ENCODE results near the gene SH2D1B.
"Not testable (repeated sequence)": the region's sequence is repeated elsewhere in the genome, so short reads cannot be mapped to it uniquely, and the experiment has no call there.

The SH2D1B gene, protein sequence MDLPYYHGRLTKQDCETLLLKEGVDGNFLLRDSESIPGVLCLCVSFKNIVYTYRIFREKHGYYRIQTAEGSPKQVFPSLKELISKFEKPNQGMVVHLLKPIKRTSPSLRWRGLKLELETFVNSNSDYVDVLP

DNA sequence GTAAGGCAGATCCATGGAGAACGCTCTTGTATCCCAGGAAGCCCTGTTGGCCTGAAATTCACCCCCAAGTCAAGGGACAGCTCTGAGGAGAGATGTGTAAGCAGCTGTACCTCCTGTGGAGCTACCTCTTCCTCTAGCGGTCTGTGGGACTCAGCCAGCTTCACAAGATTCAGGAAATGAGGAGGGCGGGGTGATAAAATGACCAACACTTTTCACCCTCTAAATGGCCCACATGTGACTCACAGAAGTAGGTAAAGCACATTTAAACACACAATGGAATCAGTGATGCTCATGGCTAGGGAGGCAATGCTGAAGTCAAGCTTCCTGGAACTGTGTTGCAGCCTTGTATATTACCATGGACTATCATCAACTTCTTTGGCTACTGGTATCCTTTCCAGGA is at the start of gene SH2D1B:
TSS of gene SH2D1B (minus strand) at position 135 of the 400 bp plus-strand sequence. CDS start at position 15, 120 bp downstream.
- DNase-seq, result no peak

DNA sequence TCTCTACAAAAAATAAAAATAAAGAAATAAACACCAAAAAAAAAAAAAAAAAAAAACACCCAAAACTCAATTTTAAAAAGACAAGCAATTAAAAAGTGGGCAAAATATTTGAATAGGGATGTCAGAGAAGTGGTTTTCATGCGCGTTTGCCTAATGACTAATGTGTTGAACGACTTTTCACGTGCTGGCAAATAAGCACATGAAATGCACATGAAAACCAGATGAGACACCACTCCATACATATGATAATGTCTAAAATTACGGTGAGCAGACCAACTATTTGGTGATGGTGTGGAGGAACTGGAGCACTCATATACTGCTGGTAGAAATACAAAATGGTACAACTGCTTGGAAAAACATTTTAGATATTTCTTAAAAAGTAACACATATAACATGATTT is 46.3 kb upstream of the SH2D1B start:
- DNase-seq, result no peak

DNA sequence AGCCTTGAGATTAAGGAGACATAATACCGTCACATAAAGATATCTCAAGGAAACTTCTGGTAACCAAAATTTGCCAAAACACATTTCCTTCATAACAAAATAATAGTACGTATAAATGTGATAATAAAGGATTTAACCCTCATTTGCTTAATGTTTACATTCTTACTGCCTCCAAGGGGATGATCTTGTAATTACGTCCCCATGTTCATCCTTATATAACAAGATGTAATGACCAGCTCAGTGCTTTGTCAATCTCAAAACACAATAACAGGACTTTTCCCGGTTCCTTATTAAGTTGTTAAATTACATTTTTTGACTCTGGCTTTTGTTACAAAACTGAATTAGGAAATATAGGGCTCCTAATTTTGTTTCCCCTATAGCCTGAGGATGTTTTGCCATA is 44.4 kb upstream of the SH2D1B start:
- DNase-seq, result no peak

DNA sequence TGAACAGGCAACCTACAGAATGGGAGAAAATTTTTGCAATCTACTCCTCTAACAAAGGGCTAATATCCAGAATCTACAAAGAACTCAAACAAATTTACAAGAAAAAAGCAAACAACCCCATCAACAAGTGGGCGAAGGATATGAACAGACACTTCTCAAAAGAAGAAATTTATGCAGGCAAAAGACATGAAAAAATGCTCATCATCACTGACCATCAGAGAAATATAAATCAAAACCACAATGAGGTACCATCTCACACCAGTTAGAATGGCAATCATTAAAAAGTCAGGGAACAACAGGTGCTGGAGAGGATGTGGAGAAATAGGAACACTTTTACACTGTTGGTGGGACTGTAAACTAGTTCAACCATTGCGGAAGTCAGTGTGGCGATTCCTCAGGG is 42.4 kb upstream of the SH2D1B start:
- not testable (repeated sequence) for DNase-seq

DNA sequence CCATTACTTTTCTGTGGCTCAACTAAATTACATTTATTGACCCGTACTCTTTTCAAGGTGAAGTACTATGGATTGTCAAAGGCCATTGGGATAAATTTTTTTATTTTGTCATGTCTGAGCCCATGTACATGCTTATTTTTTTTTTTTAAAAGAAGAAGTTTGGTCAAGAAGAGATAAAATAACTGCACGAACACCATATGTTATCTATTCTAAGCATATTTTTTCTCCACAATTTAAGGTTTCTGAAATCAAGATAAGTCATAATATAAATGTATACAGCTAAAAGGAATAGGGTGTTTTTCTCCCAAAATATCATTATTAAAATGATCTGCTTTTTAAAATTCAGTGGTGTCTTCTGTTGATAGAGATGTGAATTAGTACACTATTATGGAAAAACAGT is 35.0 kb upstream of the SH2D1B start:
- DNase-seq, result no peak

DNA sequence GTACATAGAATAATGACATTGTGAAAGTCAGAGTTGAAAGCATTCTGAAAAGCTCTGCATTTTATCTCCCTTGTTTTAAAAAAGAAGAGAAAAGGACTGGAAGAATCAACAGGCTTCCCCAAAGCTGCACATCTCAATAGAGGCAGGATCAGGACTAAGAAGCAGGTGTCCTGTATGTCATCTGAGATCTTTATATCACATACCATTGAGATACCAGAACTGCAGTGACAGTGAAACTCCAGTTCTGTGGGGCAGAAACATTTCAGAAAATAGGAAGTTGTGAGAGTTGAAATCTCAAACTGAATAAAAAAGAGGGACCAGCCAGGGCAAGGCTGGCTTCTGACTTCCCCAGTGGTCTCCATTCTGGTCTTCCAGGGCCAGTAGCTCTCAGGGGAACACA is 33.0 kb upstream of the SH2D1B start:
- DNase-seq, result no peak

DNA sequence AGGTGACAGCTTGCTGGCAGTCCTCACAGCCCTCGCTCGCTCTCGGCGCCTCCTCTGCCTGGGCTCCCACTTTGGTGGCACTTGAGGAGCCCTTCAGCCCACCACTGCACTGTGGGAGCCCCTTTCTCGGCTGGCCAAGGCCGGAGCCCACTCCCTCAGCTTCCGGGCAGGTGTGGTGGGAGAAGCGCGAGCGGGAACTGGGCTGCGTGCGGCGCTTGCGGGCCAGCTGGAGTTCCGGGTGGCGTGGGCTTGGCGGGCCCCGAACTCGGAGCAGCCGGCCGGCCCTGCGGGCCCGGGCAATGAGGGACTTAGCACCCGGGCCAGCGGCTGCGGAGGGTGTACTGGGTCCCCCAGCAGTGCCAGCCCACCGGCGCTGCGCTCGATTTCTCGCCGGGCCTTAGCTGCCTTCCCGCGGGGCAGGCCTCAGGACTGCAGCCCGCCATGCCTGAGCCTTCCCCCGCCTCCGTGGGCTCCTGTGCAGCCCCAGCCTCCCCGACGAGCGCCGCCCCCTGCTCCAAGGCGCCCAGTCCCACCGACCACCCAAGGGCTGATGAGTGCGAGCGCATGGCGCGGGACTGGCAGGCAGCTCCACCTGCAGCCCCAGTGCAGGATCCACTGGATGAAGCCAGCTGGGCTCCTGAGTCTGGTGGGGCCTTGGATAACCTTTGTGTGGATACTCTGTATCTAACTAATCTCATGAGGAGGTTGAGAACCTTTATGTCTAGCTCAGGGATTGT is 21.2 kb upstream of the SH2D1B start:
- DNase-seq, result not testable (repeated sequence)

DNA sequence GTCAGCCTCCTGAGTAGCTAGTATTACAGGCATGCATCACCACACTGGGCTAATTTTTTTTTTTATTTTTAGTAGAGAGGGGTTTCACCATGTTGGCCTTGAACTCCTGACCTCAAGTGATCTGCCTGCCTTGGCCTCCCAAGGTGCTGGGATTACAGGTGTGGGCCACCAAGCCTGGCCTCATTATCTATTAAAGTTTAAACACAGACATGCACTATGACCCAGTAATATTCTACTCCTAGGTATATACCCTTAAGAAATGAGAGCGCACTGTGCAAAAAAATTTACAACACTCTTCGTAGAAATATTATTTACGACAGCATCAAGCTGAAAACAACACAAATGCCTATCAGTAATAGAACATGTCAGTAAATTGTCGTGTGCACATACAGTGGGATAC is 18.6 kb upstream of the SH2D1B start:
- no peak for DNase-seq

DNA sequence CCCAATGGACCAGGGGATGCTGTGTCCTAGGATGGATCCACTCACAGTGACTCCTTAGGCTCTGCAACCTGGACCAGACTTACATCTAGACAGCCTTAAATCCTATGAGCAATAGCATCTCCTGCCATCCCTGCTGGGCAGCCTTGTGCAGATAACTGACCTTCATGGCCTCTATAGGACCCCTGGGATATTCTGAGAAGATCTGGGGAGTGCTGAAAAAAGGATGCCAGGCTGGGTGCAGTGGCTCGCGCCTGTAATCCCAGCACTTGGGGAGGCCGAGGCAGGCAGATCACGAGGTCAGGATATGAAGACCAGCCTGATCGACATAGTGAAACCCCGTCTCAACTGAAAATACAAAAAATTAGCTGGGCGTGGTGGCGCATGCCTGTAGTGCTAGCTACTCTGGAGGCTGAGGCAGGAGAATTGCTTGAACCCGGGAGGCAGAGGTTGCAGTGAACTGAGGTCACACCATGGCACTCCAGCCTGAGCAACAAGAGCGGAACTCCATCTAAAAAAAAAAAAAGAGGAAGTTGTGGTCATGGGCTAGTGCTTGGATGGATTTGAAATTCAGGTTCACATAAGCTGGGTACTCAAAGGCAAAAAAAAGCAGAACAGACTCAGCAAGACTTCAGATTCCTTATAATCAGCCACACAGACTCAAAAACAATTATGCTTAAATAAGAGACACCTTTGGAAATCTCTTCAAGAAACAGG is 10.9 kb upstream of the SH2D1B start:
- DNase-seq, result no peak

DNA sequence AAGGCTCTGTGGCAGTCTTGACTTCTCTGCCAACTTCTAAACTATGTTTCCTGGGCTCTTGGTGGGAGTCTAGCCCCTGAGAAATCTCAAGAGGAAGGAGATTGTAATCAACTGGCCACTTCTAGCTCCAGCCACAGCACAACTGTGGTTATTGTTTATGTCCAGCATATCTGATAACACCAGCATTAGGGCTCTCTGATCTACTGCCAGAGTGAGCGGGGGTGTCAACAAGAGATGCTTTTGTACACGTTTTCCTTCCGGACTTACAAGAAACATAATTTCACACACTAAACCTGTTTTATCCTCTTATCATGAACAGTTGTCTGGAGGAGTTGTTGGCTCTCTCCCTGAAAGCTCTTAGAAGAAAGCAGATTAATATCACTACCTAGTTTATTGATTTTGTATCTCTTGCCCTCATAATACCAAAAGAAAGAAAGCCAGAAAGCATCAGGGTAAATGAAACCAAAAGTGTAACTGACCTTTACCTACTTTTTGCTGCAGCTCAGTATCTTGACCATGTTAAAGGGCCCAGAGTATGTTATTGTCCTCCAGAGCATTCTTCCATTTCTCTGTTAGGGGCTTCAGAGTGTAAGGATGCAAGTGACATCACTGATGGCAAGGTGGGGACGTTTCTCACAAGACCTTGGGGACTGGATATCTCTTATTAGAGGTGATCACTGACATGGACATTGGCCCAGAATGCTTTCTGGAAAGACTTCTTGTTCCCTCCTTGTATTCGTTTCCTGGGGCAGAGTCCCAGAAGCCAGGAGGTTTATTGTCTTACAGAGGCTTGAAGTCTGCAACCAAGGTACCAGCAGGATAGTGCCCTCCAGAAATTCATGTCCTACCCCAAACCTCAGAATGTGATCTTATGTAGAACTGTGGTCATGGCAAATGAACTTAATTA is 9.6 kb upstream of the SH2D1B start:
- no peak for DNase-seq

DNA sequence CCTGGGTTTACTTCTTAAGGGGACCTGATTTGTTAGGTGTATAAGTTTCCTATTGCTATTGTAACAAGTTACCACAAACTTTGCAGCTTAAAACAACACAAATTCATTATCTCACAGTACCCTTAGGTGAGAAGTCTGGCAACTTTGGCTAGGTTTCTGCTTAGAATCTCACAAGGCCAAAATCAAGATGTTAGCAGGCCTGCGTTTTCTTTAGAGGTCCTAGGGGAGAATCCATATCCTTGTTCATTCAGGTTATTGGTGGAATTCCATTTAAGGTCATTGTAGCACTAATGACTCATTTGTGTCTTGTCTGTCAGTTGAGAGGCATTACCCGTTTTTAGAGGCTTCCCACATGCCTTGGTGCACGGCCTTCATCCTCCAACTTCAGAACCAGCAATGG is 8.2 kb upstream of the SH2D1B start:
- no peak for DNase-seq

DNA sequence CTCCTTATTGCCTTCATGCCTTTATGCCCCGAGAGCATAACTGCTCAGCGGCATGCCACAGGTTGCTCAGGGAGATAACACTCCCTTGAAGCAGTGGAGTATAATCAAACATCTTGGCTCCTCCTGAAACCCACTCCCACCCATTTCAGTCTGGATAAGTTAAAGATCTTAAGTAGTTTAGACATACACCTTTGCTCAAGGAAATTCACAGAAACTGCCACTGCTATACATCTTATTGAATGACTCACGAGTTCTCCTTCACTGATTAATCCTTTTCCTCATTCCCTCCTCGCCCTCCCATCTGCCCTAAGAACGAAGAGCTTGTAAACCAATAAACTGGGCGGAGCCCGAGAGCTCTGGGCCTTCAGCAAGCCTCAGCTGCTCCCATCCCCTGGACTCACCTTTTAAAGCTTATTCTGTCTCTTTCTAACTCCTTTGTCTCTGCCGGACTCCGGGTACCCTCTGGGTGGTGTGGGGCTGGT is 7.6 kb upstream of the SH2D1B start:
- not testable (repeated sequence) for DNase-seq

DNA sequence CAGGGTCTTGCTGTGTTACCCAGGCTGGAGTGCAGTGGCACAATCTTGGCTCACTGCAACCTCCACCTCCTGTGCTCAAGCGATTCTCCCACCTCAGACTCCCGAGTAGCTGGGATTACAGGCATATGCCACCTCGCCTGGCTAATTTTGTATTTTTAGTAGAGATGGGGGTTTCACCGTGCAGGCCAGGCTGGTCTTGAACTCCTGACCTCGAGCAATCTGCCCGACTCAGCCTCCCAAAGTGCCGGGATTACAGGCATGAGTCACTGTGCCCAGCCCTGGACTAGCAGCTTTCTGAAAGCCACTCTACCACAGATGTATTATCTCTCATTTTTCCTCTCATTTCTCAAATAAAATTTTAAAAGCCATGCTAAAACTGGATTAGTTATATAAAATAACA is 6.6 kb upstream of the SH2D1B start:
- DNase-seq, result not testable (repeated sequence)

DNA sequence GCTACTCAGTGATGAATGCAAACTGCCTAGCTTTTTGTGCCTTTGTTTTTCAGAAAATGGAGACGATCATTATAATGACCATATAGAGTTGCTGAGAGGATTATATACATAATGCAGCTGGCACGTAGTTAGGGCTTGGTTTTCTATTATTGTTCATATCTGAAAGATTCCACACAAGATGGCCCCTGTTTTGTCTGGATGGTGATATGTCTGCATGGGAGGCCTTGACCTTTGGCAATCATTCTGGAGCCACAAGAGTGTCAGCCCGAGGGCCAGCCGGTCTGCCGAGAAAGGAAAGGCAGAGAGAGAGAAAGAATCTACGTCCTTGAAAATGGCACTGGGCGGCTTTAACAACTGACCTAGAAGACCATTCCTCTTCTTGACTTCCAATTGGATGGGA is 5.7 kb upstream of the SH2D1B start:
- no peak for DNase-seq

DNA sequence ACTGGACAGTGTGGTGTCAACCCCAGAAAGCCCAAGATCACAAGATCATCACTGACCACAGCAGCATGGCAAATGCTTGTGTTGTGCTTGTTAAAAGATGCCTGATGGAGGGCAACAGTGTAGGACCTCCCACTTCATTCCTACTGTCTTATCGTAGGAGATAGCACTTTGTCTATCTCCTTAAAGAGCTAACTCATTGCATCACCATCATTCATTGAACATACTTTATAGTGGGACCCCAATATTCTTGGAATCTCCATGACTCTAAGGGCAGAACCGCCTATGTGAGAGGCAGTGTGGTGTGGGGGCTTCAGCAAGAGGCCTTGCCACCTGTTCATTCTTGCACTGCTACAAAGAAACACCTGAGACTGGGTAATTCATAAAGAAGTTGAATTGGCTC is 5.0 kb upstream of the SH2D1B start:
- no peak for DNase-seq

DNA sequence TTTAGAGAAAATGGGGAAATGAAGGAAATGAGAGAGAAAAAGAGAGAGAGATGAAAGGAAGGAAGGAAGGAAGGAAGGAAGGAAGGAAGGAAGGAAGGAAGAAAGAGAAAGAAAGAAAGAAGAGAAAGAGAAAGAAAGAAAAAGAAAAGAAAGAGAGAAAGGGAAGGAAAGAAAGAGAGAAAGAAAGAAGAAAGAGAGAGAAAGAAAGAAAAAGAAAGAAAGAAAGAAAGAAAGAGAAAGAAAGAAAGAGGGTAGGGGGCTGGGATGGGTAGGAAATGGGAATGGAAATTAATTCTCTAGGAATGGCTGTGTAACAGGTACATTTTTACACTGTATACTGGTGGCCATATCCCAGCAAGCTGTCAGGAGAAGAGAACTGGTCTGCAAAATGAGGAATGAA is 4.3 kb upstream of the SH2D1B start:
- no peak for DNase-seq

DNA sequence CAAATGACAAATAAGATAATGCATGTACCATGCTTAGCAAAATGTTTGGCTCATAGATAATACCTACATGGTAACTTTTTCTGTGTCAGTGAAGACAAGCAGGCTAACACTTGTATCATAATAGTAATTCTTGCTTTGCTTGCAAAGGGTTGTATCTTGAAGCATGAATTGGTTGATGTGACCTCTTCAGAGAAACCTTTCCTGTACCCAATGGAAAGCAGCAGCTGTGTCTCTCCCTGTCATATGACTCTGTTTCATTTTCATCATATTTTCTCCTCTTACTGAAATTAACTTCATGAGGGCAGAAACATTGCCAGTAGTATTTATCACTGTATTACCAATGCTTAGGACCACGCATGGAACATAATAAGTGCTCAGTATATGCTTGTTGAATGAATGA is 4.4 kb downstream of the SH2D1B start:
- no peak for DNase-seq

DNA sequence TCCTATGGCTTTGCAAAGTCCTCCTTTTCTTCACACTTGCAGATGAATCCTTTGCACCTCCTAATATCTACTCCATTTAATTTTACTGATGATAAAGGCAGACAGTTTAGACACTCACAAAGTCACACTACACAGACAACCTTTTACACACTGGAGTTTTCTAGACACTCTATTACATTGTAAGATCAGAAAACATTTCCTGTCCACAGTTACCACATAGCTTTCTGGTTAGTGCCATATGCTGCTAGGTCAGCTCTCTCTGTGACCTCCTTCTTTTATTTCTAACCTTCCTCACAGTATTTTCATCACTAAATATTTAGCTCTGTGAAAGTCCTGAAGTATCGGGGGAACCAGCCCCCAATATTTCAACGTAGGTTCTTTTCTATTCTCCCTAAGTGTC is 5.1 kb downstream of the SH2D1B start:
- no peak for DNase-seq

DNA sequence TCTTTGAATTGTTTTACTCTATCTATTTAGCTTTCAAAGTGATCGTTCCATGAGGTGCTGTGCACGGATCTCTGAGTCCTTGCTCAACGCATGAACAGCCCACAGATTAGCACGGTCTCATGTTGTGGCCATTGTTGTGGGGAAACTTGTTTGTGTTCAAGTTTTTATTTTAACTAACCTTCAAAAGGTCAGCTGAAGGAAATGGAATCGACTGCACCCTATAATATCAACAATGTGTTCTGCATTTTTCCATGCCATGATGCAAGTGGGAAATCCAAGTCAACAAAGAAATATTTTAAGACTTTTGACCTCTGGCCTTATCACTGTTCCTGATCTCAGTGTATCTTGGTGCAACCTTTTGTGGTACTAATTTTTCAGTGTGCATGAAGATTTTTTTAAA is 6.1 kb downstream of the SH2D1B start:
- DNase-seq, result no peak

DNA sequence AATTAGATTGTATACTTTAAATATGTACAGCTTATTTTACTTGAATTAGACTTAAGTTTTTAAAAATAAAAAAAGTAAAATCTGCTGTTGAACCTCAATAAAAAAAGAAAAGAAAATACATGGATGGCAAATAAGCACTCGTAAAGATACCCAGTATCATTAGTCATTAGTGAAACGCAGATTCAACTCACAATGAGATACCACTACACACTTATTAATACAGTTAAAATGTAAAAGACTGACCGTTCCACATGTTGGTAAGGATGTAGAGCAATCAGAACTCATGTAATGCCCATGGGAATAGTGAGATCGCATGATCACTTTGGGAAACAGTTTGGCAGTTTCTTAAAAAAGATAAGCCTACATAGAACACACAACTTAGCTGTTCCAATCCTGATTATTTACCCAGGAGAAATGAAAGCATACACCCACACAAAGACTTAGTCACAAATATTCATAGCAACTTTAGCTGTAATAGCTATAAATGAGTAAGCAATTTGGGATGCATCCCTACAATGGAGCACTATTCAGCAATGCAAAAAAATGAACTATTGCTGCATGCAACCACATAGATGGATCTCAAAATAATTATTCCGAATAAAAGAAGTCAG is 7.3 kb downstream of the SH2D1B start:
- no peak for DNase-seq

DNA sequence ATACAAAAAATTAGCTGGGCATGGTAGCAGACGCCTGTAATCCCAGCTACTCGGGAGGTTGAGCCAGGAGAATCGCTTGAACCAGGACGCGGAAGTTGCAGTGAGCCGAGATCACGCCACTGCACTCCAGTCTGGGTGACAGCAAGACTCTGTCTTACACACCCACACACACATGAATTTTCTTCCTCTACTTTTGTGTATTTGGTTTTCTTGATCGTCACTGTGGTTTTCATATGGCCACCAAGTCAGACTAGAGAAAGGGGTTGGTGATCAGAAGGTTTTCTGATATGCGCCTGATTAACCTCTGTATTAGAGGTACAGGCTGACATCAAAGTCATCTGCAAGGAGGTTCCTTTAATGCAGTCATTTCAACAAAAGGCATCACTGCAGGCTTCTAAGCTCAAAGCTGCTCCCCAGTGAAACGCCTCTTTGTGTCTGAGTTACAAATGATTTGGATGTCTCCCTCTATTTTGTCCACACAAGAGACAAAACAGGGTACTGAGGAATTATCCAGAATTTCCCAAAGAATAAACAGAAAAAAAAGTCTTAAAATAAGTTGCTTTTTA is 11.1 kb downstream of the SH2D1B start:
- no peak for DNase-seq

DNA sequence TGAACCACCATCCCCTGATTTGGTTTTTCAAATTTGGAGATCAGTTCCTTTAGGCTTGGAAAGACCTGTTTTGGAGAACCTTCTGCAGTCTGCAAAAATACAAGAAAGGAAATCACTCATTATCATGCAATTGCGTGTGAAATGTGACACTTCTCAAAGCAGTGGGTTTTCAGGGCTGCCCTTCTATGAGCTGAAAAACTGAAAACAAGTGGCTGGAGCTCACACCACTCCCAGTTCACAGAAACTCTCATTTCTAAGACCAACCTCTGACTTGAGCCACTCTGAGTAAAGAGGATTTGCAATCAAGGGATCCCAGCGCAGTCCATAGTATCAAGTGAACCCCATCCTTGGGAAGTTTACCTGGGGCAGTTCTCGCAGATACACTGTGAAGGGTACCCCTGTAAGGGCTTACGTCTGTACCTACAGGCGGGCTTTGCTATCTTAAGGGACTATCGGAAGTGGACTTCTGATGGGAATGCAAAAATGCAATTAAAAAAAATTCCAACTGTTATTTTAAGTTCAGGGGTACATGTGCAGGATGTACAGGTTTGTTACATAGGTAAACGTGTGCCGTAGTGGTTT is 12.8 kb downstream of the SH2D1B start:
- no peak for DNase-seq

Data from NCI-H510A treated with DMSO at 0.1 percent for 48 hours (cell line).